ENCODE measurements around the gene AMFR. TPM values are rescaled to one million over a fixed set of nuclear protein-coding genes. Genes with fewer than 3 reads are reported as not detected.
A peak's percentile ranks its signal among the peaks of the same experiment; 100 is the strongest.

The AMFR gene
- total RNA-seq, 1 experiment from 2014 or later, result 89.4 TPM

DNA sequence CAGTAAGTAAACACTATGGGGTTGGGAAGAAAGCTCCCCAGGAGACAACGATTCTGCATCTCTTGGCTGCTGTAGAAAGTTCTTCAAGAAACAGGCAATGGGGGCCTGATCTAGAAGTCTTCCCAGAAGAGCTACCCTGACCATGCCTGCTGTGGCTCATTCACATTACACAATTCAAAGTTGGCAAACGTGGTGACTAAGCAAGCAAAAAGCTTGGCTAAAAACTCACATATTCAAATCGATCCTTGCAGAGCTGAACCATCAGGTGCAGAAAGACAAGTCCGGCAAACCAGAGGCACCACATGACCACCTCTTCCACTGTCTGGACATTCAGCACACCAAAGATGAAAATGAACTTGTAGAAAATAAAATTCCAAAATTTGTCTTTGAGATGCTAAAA is 16.1 kb downstream of the AMFR start:
- Histone ChIP-seq H3K9me2 (ENCODE audit: insufficient read depth) (no peaks in the 10 kb centered on the region), H3K9me3 (ENCODE audit: insufficient read depth, low read depth) (no peaks in the 10 kb centered on the region), H3K36me3 (ENCODE audit: low read depth) (peaks cover 25% of the 10 kb centered on the region), H4K20me1 (ENCODE audit: insufficient read depth) (no peaks in the 10 kb centered on the region), H3K27me3 (ENCODE audit: insufficient read depth, low read depth) (no peaks in the 10 kb centered on the region), H3K4me1 (replicated peaks; ENCODE audit: insufficient read depth) (peaks cover 32% of the 10 kb centered on the region), H2AFZ (no peak overlapping the region), H3K4me2 (peak overlapping the region; percentile 81), H3K79me2 (ENCODE audit: low read depth) (peaks cover 29% of the 10 kb centered on the region; the same call in 1 of the 2 replicates), H3K4me3 (peak overlapping the region; percentile 46; the same call in 1 of the 2 replicates), H3K27ac (peak overlapping the region; percentile 99), H3F3A (ENCODE audit: insufficient read depth, low read depth) (peaks cover 43% of the 10 kb centered on the region)
- TF ChIP-seq, protein P1, sequence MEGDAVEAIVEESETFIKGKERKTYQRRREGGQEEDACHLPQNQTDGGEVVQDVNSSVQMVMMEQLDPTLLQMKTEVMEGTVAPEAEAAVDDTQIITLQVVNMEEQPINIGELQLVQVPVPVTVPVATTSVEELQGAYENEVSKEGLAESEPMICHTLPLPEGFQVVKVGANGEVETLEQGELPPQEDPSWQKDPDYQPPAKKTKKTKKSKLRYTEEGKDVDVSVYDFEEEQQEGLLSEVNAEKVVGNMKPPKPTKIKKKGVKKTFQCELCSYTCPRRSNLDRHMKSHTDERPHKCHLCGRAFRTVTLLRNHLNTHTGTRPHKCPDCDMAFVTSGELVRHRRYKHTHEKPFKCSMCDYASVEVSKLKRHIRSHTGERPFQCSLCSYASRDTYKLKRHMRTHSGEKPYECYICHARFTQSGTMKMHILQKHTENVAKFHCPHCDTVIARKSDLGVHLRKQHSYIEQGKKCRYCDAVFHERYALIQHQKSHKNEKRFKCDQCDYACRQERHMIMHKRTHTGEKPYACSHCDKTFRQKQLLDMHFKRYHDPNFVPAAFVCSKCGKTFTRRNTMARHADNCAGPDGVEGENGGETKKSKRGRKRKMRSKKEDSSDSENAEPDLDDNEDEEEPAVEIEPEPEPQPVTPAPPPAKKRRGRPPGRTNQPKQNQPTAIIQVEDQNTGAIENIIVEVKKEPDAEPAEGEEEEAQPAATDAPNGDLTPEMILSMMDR (conservative IDR thresholded peaks at IDR 0.05), result no peak
- TF ChIP-seq EZH2 (IDR thresholded peaks at IDR 0.05; ENCODE audit: low read depth), result no peak
- no TSS peak for BruUV-seq (replicated peaks)
- POLR2A ChIA-PET (ENCODE audit: unreplicated experiment), result interaction anchor here (1.4 kb wide), 1 partner anchor 42 kb away, joined by 8 read pairs; the partner anchor contains the start of genes NUDT21 and OGFOD1
- intact Hi-C loops (cut with micrococcal nuclease; ENCODE audit: unreplicated experiment), result no loop called here
- peak; percentile 42 to 94 for DNase-seq
- CTCF ChIA-PET, result interaction anchor here (0.6 to 0.7 kb wide), 2 partner anchors 576 to 596 kb away, joined by 3 to 4 read pairs; partner anchors contain the start of gene CES1

DNA sequence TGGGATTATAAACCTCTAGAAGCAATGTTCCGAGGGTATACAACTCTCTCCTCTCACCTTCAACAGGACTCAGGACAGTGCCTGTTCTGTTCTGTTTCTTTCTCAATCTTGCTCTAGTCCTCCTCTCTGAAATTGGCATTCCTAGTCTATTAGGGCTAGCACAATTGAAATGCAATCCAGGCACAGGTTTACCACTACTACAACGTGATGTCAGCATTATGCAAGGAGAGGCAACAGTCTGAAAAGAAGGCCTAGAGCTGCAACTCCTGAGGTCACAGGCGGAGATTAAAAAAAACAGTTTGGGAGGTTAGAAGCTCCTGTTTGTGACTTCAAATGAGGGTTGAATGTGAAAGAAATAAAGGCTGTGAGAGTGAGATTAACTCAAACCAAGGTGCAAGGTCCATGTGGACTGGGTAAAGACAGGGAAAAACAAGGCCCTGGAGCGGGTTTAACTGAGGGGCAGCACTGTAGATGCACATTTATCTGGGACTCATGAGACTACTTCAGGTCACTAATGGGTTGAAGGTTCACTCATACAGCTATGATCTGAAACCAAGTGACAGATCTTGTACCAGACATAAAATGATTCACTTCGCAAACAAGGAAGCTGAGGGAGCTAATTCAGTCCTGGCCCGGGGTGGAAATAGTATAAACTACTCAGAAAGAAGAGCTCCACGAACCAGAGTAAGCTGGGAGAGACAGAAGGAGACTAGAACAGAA is 16.8 kb downstream of the AMFR start:
- Histone ChIP-seq H2AFZ (no peak overlapping the region), H3K4me1 (replicated peaks; ENCODE audit: insufficient read depth) (peaks cover 32% of the 10 kb centered on the region), H3K9me3 (ENCODE audit: insufficient read depth, low read depth) (no peaks in the 10 kb centered on the region), H3K4me2 (peak overlapping the region; percentile 81), H3K9me2 (ENCODE audit: insufficient read depth) (no peaks in the 10 kb centered on the region), H4K20me1 (ENCODE audit: insufficient read depth) (no peaks in the 10 kb centered on the region), H3K27ac (peak overlapping the region; percentile 99), H3K27me3 (ENCODE audit: insufficient read depth, low read depth) (no peaks in the 10 kb centered on the region), H3F3A (ENCODE audit: insufficient read depth, low read depth) (peaks cover 43% of the 10 kb centered on the region), H3K4me3 (peak overlapping the region; percentile 46; the same call in 1 of the 2 replicates), H3K79me2 (ENCODE audit: low read depth) (peaks cover 22% of the 10 kb centered on the region; the same call in 1 of the 2 replicates), H3K36me3 (ENCODE audit: low read depth) (peaks cover 28% of the 10 kb centered on the region)
- no TSS peak for BruUV-seq (replicated peaks)
- CTCF ChIA-PET, result interaction anchor here (0.6 kb wide), 1 partner anchor 597 kb away, joined by 4 read pairs; no protein-coding TSS in a partner anchor
- POLR2A ChIA-PET (ENCODE audit: unreplicated experiment), result interaction anchor here (1.4 kb wide), 1 partner anchor 42 kb away, joined by 8 read pairs; the partner anchor contains the start of genes NUDT21 and OGFOD1
- intact Hi-C loops (cut with micrococcal nuclease; ENCODE audit: unreplicated experiment), result no loop called here
- peak in 1 of 2 experiments; percentile 86 for DNase-seq
- no peak for TF ChIP-seq EZH2 (IDR thresholded peaks at IDR 0.05; ENCODE audit: low read depth)
- TF ChIP-seq, protein P1 (conservative IDR thresholded peaks at IDR 0.05), result no peak

DNA sequence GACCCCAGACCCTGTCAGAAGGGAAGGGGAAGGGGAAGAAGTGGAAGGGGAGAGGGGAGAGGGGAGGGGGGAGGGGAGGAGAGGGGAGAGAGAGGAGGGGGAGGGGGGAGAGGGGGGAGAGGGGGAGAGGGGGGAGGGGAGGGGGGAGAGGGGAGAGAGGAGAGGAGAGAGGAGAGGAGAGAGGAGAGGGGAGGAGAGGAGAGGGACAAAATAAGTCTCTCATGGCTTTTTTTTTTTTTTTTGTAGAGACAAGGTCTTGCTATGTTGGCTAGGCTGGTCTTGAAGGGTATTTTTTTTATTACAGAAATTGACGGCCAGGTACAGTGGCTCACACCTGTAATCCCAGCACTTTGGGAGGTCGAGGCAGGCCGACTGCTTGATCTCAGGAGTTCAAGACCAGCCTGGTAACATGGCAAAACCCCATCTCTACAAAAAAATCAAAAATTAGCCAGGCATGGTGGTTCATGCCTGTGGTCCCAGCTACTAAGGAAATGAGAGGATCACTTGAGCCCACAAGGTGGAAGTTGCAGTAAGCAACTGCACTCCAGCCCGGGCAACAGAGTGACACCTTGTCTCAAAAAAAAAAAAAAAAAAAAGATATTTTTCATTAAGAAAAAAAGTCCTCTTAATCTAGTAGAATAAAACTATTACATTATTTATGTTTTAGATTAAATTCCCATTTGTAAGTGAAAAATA is 19.2 kb downstream of the AMFR start:
- no peak overlapping the region for H3K4me3 ChIP-seq
- POLR2A ChIA-PET (ENCODE audit: unreplicated experiment), result no interaction called here

More for the DNA sequence above, 19.2 kb downstream of the AMFR start:
- CTCF ChIA-PET, result interaction anchor here (0.7 kb wide), 1 partner anchor 42 kb away, joined by 4 read pairs; no protein-coding TSS in a partner anchor
- intact Hi-C loops (cut with micrococcal nuclease; ENCODE audit: unreplicated experiment), result no loop called here
- H3K9me3 ChIP-seq (ENCODE audit: insufficient read depth, low read depth), result no peaks in the 10 kb centered on the region
- peaks cover 43% of the 10 kb centered on the region for H3F3A ChIP-seq (ENCODE audit: insufficient read depth, low read depth)
- H2AFZ ChIP-seq, result no peak overlapping the region
- H3K27ac ChIP-seq, result no peak overlapping the region
- no TSS peak for BruUV-seq (replicated peaks)
- no peaks in the 10 kb centered on the region for H3K9me2 ChIP-seq (ENCODE audit: insufficient read depth)
- no peak overlapping the region for H3K4me2 ChIP-seq
- DNase-seq, result no peak
- H3K27me3 ChIP-seq (ENCODE audit: insufficient read depth, low read depth), result no peaks in the 10 kb centered on the region
- no peak for TF ChIP-seq EZH2 (IDR thresholded peaks at IDR 0.05; ENCODE audit: low read depth)
- peaks cover 32% of the 10 kb centered on the region for H3K4me1 ChIP-seq (replicated peaks; ENCODE audit: insufficient read depth)
- H4K20me1 ChIP-seq (ENCODE audit: insufficient read depth), result no peaks in the 10 kb centered on the region
- peaks cover 38% of the 10 kb centered on the region for H3K36me3 ChIP-seq (ENCODE audit: low read depth)
- H3K79me2 ChIP-seq (ENCODE audit: low read depth), result peaks cover 16% of the 10 kb centered on the region; the same call in 1 of the 2 replicates
